ENCODE measurements around the gene NFIL3.
"Not testable (repeated sequence)": the region's sequence is repeated elsewhere in the genome, so short reads cannot be mapped to it uniquely, and the experiment has no call there.

NFIL3 gene

DNA sequence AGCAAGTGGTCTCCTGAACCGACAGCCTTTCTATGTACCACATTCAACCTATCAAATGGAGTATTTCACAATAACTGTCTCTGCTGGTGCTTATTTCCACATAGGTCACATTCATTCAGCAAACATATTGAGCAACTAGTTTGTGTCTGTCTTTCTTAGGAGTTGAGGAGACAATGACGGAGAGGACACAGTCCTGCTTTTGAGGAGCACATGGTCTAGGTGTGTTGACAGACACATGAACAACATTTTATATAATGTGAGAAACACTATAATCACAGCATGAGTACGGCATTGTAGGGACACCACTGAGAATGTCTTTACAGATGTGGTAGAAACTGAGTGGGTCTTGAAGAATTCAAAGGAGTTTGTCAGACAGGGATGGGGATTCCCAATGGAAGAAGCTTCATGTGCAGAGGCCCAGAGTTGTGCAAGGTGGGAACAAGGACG is 28.5 kb downstream of the NFIL3 start:
- DNase-seq (ENCODE audit: low read depth in 3 of 3): no peak

DNA sequence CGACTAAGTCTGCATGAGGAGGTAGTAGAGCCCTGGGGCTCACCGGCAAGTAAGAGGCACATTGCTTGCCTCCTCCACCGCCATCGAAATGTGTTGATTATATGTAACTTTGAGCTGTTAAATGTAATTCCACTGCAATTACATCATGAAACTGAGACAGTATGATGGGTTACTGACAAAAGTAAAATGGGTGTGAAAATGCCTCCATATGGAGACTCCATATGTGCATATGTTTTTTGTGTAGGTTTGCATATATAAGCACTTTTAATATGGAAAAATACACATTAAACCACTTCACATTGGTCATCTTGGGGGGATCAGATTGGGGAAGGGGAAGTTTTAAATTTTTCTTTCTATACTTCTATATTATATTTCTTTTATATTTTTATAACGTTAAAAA is 29.8 kb downstream of the NFIL3 start:
- no peak for DNase-seq (ENCODE audit: low read depth in 3 of 3)

DNA sequence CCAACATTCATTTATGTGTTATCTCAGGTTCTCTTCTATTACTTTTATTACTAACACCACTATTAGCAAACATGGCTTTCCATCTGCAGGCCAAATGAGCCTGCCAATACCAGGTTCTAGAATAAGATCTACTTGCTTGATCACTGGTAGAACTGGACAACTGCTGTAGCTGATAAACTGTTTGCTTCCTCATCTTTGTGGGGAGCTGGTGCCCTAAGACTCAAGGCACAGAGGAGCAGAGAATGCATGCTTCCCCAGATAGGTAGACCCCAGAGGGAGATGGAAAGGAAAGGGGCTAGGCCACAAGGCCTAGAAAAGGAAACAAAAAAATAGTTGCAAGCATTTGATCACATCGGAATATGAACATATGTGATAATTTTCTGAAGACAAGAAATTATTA is 31.2 kb downstream of the NFIL3 start:
- DNase-seq (ENCODE audit: low read depth in 3 of 3): no peak

DNA sequence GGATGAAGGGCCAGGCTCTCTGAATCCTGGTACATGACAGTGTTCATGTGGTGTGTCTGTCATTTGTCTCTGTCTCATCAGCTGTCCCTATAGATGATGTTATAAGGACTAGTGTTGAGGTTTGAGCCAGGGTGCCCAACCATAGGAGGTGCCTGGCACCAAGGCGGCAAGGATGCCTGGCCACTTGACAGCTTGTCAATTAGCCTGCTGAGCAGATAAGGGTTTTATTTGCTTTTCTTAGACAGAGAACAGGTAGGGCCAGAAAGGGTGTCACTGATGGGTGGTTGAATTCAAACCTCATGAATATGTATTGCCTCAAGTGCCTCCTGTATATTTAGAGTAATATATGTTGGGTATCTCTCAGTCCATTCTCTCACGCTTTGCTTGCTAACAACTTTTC is 31.8 kb downstream of the NFIL3 start:
- DNase-seq (ENCODE audit: low read depth in 3 of 3): no peak

DNA sequence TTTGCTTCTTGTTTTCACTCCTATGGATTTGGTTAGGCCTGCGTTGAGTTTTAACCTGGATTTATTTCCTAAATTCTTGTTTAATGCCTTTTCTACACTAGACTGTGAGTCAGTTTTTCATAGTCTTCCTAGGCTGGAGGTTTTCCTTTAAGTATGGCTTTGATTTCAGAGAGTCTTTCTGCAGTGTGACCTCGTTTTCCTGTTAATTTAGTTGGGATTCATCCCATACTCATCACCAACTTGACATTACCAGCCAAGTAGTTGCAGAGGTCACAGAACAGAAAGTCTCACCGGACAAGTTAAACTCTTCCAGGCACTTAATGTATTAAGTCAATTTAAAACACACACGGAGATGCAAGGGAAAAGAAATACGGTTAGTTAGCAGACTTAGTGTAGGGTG is 32.2 kb downstream of the NFIL3 start:
- no peak for DNase-seq (ENCODE audit: low read depth in 3 of 3)

DNA sequence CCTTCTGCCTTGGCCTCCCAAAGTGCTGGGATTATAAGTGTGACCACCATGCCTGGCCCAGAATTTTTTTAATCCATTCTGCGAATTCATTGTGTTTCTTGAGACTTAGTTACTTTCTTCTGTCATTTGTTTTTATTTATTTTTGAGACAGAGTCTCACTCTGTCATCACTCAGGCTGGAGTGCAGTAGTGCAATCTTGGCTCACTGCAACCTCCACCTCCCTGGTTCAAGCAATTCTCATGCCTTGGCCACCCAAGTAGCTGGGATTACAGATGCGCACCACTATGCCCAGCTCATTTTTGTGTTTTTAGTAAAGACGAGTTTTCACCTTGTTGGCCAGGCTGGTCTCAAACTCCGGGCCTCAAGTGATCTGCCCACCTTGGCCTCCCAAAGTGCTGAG is 33.9 kb downstream of the NFIL3 start:
- not testable (repeated sequence) for DNase-seq (ENCODE audit: low read depth in 3 of 3)

DNA sequence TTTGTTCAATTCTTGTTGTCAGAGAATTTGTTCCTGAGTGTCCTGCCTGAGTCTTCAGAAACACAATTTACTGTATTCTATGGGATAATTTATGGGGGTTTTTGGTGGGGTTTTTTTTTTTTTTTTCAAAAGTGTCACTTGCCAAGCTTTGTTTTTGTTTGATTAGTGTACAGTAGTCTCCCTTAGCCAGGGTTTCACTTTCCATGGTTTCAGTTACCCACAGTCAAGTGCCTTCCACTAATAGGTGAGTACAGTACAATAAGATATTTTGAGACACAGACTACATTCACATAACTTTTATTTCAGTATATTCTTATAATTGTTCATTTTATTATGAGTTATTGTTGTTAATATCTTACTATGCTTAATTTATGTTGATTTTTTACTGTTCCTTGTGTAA is 36.9 kb downstream of the NFIL3 start:
- DNase-seq (ENCODE audit: low read depth in 3 of 3): no peak

DNA sequence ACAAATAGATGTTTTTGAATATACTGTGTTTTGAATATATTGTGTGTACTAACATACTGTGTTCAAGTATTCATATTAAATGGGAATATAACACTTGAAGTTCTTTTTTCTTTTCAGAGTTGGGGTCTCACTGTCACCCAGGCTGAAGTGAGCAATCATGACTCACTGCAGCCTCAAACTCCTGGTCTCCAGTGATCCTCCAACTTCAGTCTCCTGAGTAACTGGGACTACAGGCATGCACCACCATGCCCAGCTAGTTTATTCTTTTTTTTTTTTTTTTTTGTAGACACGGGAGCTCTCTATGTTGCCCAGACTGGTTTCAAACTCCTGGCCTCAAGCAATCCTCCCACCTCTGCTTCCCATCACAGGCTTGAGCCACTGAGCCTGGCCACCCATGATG is 38.7 kb downstream of the NFIL3 start:
- no peak for DNase-seq (ENCODE audit: low read depth in 3 of 3)

DNA sequence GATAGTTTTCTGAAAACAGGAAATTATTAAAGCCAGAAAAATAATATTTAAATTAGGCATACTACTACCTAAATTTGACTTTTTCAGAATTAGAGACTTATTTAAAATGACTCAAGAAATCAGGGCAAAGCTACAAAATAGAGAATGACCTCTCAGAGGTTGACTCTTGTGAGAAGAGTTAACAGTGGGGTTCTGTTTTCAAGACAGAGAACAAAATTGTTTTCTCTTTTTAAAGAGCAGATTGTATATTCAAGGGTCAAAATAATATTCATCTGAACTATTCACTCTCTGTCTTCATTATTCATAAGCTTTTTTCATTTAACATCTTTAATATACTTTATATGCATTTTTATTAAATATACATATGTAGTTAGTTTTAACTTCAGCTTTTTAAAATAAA is 40.1 kb downstream of the NFIL3 start:
- no peak for DNase-seq (ENCODE audit: low read depth in 3 of 3)

DNA sequence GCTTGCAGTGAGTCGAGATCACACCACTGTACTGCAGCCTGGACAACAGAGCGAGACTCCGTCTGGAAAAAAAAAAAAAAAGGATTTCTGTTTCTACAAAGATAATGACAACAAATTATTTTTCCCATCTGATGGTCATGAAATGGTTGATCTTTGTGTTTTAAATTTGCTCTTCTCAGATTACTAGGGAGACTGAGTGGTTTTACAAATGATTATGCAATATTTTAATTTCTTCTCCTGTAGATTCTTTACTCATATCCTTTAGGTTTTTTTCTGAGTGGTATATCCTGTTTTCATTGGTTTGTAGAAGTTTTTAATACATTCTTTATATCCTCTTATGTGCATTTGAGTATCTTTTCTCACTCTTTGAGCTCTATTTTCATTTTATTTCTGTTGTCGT is 41.3 kb downstream of the NFIL3 start:
- DNase-seq (ENCODE audit: low read depth in 3 of 3): no peak

DNA sequence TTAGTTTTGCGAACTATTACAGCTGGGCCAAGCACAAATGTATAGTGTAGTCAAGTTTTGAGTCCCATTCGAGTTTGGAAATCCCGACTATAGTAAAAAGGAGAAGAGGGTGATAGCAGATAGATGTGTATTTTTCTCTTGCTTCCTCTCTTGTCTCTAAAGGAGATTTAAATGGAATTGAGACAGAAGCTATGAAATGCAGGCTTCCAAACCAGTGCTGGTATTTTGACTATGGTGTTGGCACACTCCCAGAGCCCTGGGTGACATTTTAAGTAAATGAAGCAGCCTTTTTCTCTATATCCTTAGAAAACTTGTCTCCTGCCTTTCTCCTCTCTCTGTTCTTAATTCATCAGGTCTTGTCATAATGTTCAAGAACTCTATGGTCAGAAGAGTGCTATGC is 44.2 kb downstream of the NFIL3 start:
- DNase-seq (ENCODE audit: low read depth in 3 of 3): no peak

DNA sequence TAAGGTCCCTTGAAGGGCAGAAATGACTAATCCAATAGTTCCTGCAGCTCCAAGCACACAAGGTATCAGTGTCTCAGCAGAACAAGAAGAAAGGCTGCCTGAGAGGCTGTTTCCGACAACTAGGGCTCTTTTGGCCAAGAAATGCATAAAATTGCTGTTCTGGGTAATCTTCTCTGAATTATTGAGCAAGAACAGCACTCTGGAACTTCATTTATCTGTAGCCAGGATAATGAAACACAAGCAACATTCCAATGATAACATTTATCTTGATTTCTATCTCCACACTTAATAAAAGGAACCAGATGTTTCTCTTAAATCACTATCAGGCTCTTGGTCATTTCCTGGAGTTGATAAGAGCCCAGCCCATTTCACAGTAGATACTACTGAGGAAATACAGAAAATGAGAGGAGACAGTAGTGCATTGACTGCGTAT is 44.9 kb downstream of the NFIL3 start:
- DNase-seq (ENCODE audit: low read depth in 3 of 3): no peak

DNA sequence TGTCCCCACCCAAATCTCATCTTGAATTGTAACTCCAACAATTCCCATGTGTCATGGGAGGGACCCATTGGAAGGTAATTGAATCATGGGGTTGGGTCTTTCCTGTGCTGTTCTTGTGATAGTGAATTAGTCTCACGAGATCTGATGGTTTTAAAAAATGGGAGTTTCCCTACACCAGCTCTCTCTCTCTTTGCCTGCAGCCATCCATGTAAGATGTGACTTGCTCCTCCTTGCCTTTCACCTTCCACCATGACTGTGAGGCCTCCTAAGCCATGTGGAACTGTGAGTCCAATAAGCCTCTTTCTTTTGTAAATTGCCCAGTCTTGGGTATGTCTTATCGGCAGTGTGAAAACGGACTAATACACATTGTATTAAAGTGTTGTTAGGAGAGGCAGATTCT is 45.6 kb downstream of the NFIL3 start:
- not testable (repeated sequence) for DNase-seq (ENCODE audit: low read depth in 3 of 3)

DNA sequence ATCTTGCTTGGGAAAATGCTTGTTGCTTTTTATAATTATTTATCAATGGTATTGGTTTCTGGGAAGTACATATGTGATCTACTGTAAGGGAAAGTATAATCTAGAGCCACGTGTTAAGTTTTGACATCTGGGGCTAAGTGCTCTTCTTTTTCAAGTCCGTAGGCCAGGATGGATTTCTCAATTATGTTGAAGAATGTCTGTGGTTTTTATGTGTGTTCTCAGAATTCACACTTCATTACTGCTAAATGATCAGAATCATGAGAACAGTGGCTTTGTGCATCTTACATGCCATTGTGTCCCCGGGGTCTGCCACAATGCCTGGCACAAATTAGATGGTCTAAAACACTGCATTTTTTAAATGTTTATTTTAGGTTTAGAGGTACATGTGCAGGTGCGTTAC is 47.4 kb downstream of the NFIL3 start:
- no peak for DNase-seq (ENCODE audit: low read depth in 3 of 3)

DNA sequence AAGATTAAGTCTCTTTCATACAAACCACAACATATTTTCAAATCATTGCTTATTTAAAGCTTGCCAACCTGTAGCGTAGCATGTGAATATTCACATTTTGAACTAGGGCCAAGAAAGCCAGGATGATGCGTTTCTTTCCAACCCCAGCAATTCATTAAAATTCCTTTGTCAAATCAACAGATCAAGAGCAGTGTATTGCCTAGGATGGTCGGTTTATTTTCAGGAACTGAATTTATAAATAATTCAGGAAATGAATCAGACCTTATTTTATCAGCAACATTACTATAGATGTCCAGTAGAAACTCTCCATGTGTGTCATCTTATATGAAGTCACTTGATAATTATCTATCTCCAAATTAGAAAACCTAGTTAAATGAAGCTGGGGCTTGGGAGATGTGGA is 48.7 kb downstream of the NFIL3 start:
- DNase-seq (ENCODE audit: low read depth in 3 of 3): no peak

DNA sequence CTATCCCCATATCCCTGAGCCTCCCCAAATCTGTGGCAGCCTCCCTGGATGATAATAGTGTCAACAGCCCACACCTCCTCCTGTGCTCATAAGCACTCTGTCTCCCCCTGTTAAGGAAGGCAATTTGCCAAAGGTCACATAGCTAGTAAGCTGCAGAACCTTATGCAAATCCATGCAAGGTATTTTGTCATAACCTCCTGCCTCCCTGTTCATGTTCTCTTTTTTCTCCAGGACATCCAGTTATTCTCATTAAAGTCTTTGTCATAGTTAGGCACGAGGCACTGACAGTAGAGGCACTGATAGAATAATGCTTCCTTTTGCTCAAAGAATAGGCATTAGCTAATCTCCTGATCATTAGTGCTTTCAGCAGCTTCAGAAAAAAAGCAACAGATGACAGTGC is 51.7 kb downstream of the NFIL3 start:
- no peak for DNase-seq (ENCODE audit: low read depth in 3 of 3)

DNA sequence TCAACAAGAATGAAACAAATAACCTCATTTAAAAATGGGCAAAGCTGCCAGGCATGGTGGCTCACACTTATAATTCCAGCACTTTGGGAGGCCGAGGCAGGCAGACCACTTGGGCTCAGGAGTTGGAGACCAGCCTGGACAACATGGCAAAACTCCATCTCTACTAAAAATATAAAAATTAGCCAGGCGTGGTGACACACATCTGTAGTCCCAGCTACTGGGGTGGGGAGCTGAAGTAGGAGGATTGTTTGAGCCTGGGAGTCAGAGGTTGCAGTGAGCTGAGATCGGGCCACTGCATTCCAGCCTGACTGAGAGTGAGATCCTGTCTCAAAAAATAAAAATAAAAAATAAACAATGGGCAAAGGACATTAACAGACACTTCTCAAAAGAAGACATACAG is 53.6 kb downstream of the NFIL3 start:
- DNase-seq (ENCODE audit: low read depth in 3 of 3): not testable (repeated sequence)

DNA sequence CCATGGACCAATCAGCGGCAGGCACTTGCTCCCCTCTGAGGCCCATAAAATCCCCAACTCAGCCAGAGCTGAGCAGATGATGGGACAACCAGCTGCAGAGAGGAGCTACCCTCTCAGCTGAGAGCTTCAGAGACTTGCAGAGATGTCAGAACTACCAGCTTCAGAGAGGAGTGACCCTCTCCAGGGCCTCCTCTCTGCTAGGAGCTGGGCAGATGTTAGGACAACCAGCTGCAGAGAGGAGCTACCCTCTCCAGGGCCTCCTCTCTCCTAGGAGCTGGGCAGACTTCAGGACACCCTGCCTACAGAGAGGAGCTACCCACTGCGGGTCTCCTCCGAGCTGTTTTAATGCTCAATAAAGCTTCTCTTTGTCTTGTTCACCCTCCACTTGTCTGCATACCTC is 58.9 kb downstream of the NFIL3 start:
- no peak for DNase-seq (ENCODE audit: low read depth in 3 of 3)

DNA sequence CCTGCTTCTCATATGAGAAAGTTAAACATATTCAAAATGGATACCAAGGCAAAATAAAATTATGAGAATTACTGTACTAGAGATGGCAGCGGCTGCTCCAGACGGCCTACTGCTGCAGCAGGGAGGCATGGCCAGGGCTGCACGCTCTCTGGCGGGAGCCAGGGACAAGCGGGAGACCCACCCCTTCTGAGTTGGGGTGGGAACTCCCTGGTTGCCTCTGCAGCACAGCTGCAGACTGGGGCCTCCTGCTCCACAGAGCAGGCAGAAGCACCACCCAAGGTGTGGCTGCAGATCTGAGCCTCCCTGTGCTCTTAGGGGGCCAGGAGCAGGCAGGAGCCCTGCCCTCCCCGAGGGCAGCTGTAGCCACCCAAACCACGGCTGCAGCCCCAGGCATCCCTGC is 59.6 kb downstream of the NFIL3 start:
- DNase-seq (ENCODE audit: low read depth in 3 of 3): no peak

DNA sequence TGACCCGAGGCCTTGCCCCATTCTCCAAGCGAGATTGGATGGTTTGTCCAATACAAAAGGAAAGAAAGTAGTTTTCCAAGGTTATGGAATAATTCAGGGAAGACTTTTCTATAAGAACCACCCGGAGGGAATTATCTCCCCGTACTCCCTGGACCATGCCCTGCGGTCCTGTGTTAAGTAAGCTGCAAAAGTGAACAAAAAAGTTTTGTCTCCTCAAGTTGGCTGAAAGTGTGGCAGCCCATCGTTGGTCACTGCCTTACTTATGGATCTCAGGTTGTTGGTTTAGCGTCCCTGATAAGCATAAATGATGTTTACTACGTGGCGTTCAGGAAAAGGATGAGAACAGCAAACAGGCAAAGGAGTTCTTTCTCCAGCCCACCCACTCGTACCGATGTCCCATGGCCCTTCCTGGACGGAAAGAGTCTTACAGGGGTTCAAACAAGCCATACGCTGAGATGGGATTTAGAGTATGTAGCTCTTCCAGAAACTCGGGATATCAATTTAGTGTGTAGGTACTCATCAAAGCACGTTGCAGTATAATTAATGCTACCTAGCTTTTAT is 61.5 kb downstream of the NFIL3 start:
- DNase-seq (ENCODE audit: low read depth in 3 of 3): no peak

DNA sequence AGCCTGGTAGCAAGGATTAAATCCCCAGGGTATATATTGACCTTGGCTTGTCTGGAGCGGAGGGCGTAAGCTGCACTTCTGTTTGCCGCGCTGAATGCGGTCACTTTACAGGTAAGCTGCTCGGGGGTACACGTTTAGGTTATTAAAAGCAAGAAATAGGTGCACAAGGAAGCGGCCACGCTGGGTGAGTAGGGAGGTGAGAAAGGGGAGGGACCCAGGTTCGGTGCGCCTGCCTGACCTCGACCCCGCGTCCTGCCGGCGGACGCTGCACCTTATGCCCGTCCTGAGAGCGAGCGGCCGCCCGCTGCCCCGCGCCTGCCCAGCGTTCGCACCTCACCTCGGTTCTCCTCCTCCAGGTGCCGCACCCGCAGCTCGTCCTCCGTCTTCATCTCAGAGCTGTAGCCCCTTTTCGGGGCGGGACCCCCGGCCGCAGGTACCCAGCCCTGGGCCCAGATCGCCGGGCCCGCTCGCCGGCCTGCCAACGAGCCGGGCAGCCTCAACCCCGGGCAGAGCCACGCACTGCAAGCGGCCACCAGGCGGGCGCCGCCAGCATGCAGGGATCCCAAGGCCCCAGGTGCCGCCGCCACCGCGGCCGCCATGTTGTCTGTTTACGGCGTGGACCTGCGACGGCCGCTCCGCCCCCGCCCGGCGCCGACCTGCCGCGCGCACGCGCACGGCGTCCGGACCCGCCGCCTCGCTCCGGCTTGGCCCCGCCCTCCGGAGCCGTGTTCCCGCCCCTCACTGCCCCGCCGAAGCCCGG is 62.2 kb downstream of the NFIL3 start, which contains the start of gene AUH:
AUH (minus strand) TSS at position 628 of the 760 bp plus-strand sequence; CDS start at position 599, 29 bp downstream.
- DNase-seq (ENCODE audit: low read depth in 3 of 3): peak; percentile 68 to 84 (median 75)

DNA sequence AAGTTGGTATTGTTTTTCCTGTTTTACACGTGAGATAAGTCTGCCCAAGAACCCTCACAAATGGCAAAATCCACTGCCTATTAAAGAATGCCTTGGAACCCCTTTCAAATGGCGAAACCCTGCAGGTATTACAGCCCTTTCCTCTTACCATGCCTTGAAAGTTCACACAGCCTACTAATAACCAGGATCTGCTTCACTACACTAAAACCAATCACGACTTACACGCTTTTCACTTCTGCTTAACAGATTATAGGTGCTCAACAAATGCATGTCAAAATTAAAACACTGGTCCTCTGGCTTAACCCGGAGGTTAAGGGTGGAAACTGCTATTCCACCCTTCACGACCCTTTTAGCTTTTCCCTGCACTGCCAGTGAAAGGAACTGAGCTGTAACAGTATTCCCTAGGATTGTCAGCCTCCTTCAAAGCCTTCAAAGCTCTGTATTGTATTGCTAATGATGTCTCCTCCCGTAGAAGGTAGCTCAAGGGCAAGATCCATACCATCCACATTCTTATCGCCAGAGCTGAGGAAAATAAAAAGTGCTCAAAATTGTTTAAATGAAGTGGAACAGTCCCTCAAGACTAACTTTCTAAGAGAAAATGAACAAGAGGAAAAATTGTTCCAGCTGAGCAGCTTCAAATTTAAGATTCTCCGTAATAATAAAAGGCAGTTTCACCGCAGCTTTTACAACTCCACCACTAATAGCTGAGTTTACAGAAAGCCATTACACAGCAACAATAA is 62.9 kb downstream of the NFIL3 start:
- no peak for DNase-seq (ENCODE audit: low read depth in 3 of 3)

All from stimulated activated CD4-positive, alpha-beta T cell treated with anti-CD3 and anti-CD28 coated beads, TNF-alpha, amount 100 ng/mL, for 24 hours (primary cell).